Sigmoid colon (tissue), 7 donors: ENCODE measurements around the gene NRM. TPM values are rescaled to one million over a fixed set of nuclear protein-coding genes. Genes with fewer than 3 reads are reported as not detected.

Experiments
- DNase-seq: peaks from one replicate; pipeline ENCODE4 v3.0.0-alpha.2; 2019
- H3K27ac ChIP-seq, 4 donors: fragments of 200-600 bp; sonication (generic); one replicate each; pipeline ENCODE4 v1.5.1; 2016 to 2019; ENCODE audit warnings: mild to moderate bottlenecking in 1 of 4
- H3K27me3 ChIP-seq, 3 donors: fragments of 200-600 bp; sonication (generic); one replicate each; pipeline ENCODE4 v1.5.1; 2019; ENCODE audit warnings: mild to moderate bottlenecking in 1 of 3
- H3K36me3 ChIP-seq, 4 donors: fragments of 200-600 bp; sonication (generic); one replicate each; pipeline ENCODE4 v1.5.1; 2016 to 2019
- H3K4me1 ChIP-seq, 4 donors: fragments of 200-600 bp; sonication (generic); one replicate each; pipeline ENCODE4 v1.5.1; 2017 to 2019
- H3K4me3 ChIP-seq, 4 donors: fragments of 200-600 bp; sonication (generic); one replicate each; pipeline ENCODE4 v1.5.1; 2017 to 2019; ENCODE audit warnings: mild to moderate bottlenecking in 2 of 4, moderate library complexity in 1 of 4
- H3K9me3 ChIP-seq, 4 donors: fragments of 200-600 bp in 3 of 4; sonication (generic) in 3 of 4; one replicate each; pipeline versions ENCODE4 v1.5.1 to v1.6.1; 2013 to 2019
- EP300 ChIP-seq, 4 donors: sonication (generic); formaldehyde crosslinking; IDR thresholded peaks; one replicate each; pipeline ENCODE4 v1.6.1; 2017; ENCODE audit warnings: antibody characterized with exemption in 4 of 4
- POLR2A ChIP-seq, 2 donors: fragments of 450-650 bp; IDR thresholded peaks; one replicate each; pipeline ENCODE4 v1.6.1; 2016; ENCODE audit warnings: antibody characterized with exemption in 2 of 2, mild to moderate bottlenecking in 2 of 2, moderate library complexity in 2 of 2
- POLR2AphosphoS5 ChIP-seq, 4 donors: sonication (generic); formaldehyde crosslinking; IDR thresholded peaks; one replicate each; pipeline ENCODE4 v1.6.1; 2017; ENCODE audit warnings: antibody characterized with exemption in 4 of 4
- WGBS, 2 donors: extraction: QIAGEN DNeasy Blood & Tissue Kit; methylation state at CpG; one replicate each; pipeline ENCODE4 v1.1.7; 2013; 5-methylcytosine and 5-hydroxymethylcytosine counted together
- intact Hi-C: fragments of 100-400 bp; cut with DNase I; formaldehyde crosslinking; loops from one replicate; pipeline ENCODE4 v1.15.1; 2023
- polyA plus RNA-seq, 3 donors: library from polyadenylated mRNA; stranded (reverse); fragments of 200-250 nt; gene quantifications; one replicate each; pipeline ENCODE4 v1.2.3, GENCODE V29; 2013
- total RNA-seq, 4 donors: library from RNA; depleted of rRNA; stranded (reverse); fragments of >200 nt; gene quantifications; one replicate each; pipeline ENCODE4 v1.1.0, GENCODE V29; 2016
- TF ChIP-seq, protein P1 (sequence below), 4 experiments: fragments of 450-650 bp in 3 of 4; fragments of 200-600 bp in 1 of 4; IDR thresholded peaks; one replicate each; pipeline ENCODE4 v1.5.1; 2016 to 2019; ENCODE audit warnings: antibody characterized with exemption in 4 of 4, mild to moderate bottlenecking in 3 of 4, moderate library complexity in 2 of 4
- donor health status: healthy with polysubstance abuse.
- donor health status: Bipolar disorder and iron deficiency.
- donor health status: healthy.

Gene NRM
- total and polyA plus RNA-seq, 7 donors = 1.8 to 13.8 (median 3.6) TPM

GRCh38 chr6:30651143-30651542 is 39.6 kb downstream of the NRM start:
- DNase-seq = no peak
- 85 to 90% methylated on average over 12 of the region's 12 CpGs for WGBS, 2 donors
- Histone ChIP-seq H3K27ac (no peak overlapping the region), H3K27me3 (no peaks in the 10 kb centered on the region), H3K4me1 (peaks cover 0 to 24% (median 12%) of the 10 kb centered on the region in 4 donors), H3K36me3 (peaks cover 41 to 67% (median 48%) of the 10 kb centered on the region in 4 donors), H3K4me3 (no peak overlapping the region), H3K9me3 (no peaks in the 10 kb centered on the region)
- intact Hi-C loops = no loop called here
- TF ChIP-seq, protein P1, sequence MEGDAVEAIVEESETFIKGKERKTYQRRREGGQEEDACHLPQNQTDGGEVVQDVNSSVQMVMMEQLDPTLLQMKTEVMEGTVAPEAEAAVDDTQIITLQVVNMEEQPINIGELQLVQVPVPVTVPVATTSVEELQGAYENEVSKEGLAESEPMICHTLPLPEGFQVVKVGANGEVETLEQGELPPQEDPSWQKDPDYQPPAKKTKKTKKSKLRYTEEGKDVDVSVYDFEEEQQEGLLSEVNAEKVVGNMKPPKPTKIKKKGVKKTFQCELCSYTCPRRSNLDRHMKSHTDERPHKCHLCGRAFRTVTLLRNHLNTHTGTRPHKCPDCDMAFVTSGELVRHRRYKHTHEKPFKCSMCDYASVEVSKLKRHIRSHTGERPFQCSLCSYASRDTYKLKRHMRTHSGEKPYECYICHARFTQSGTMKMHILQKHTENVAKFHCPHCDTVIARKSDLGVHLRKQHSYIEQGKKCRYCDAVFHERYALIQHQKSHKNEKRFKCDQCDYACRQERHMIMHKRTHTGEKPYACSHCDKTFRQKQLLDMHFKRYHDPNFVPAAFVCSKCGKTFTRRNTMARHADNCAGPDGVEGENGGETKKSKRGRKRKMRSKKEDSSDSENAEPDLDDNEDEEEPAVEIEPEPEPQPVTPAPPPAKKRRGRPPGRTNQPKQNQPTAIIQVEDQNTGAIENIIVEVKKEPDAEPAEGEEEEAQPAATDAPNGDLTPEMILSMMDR (IDR thresholded peaks at IDR 0.05) = no peak
- TF ChIP-seq POLR2AphosphoS5 (IDR thresholded peaks at IDR 0.05) = no peak
- TF ChIP-seq EP300 (IDR thresholded peaks at IDR 0.05) = no peak
- TF ChIP-seq POLR2A (IDR thresholded peaks at IDR 0.05) = no peak

DNA sequence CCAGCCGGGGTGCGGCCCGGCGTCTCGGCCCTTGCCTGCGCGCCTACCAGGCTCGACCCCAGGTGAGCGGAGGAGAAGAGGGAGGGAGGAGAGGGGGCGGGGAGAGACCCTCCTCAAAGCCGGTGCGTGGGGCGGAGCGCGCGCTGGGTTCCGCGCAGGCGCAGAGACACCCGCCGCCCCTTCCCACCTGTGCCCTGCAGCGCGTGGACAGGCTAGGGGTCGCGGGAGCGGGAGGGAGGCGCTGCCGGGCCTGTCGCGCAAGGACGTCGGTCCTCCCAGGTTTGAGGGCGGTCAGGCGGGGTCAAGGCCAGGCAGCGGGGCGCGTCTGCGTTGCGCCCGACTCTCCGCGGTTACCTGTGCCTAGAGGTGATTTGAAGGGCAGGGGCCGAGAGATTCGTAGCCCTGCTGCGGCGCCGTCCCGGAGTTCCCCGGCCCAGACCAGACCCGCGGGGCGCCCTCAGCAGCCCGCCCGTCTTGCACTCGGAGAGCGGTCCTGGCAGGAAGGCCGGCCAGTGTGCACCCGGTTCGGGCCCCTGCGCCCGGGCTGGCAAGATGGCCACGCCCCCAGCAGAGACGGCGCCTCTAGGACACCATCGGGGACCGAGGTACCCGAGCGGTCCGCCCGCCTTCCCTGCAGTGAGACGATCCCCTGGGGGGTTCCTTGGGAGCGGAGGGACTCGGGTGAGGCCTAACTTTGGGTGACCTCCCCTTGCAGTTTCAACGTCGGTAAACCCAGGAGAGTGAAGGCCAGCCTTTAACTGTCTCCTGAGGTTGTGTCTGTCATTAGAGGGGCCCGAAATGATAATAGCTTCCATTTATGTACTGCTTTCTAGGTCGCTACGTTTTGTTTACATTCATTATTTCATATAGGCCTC is 43.3 kb downstream of the NRM start:
- Histone ChIP-seq H3K9me3 (no peaks in the 10 kb centered on the region), H3K27ac (peak overlapping the region; percentile 92 to 99 (median 95)), H3K27me3 (no peaks in the 10 kb centered on the region), H3K4me1 (peaks cover 0 to 26% (median 15%) of the 10 kb centered on the region in 4 donors), H3K36me3 (peaks cover 7 to 53% (median 17%) of the 10 kb centered on the region in 4 donors), H3K4me3 (peak overlapping the region; percentile 72 to 94 (median 84))
- 0 to 1% methylated on average over 78 of the region's 78 CpGs for WGBS, 2 donors
- intact Hi-C loops = no loop called here
- peak; percentile 82 for DNase-seq
- TF ChIP-seq EP300 (IDR thresholded peaks at IDR 0.05) = peak in 1 of 4 donors; percentile 11
- peak in 2 of 4 donors; percentile 57 to 71 for TF ChIP-seq POLR2AphosphoS5 (IDR thresholded peaks at IDR 0.05)
- TF ChIP-seq, protein P1 (IDR thresholded peaks at IDR 0.05) = no peak
- TF ChIP-seq POLR2A (IDR thresholded peaks at IDR 0.05) = peak in 1 of 2 donors; percentile 22

DNA sequence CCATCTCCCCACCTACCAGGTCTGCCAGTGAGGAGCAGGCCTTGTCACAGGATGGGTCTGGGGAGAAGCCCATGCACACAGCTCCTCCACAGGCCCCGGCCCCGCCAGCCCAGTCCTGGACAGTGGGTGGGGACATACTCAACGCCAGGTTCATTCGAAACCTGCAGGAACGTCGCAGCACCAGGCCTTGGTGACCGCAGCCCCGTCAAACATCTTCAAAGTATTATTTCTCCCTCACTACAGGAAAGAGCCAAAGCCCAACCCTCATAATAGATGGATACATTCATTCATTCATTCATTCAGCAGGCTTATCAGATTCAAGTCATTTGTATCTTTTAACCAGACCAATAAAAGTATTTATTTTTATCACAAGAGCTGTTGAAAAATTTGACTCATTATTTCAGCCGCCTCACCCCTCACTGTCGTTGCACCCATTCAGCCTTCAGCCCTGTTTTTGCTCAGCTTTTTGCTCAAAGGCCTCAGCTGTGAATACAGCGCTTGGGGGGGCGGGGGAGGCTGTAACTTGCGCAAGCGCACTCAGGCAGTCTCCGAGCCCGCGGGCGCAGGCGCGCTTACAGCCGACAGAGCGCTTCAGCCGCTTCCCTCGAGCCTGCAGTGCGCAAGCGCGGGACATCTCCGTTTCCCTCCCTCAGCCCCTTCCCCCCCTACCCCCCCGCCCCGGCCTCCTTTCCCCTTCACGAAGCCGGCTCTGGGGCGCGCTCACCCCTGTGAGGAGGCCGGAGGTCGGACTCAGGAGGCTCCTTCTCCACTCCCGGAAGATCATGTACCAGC is 44.1 kb downstream of the NRM start, which contains the start of gene C6orf136:
Gene C6orf136, plus strand, starts transcription at position 684 of the 792 bp plus-strand sequence. Its CDS starts 99 bp downstream, at position 783.
- H3K27ac ChIP-seq = peak within 1 kb of the TSS; percentile 92 to 99 (median 95)
- DNase-seq = peak; percentile 97
- no peaks in the 10 kb centered on the region for H3K27me3 ChIP-seq
- no peaks in the 10 kb centered on the region for H3K9me3 ChIP-seq
- TF ChIP-seq, protein P1 (IDR thresholded peaks at IDR 0.05) = no peak
- TF ChIP-seq EP300 (IDR thresholded peaks at IDR 0.05) (no peak), POLR2AphosphoS5 (IDR thresholded peaks at IDR 0.05) (peak in 2 of 4 donors; percentile 38 to 42), POLR2A (IDR thresholded peaks at IDR 0.05) (no peak)
- H3K4me3 ChIP-seq = peak within 1 kb of the TSS; percentile 72 to 94 (median 84)
- intact Hi-C loops = no loop called here
- peaks cover 0 to 51% (median 9%) of the 10 kb centered on the region in 4 donors for H3K36me3 ChIP-seq
- H3K4me1 ChIP-seq = peaks cover 0 to 26% (median 15%) of the 10 kb centered on the region in 4 donors
- 8 to 13% methylated on average over 37 of the region's 37 CpGs for WGBS, 2 donors

- WGBS, 2 donors = 63 to 81% methylated on average over 1 of the region's 1 CpG
- peaks cover 0 to 51% (median 5%) of the 10 kb centered on the region in 4 donors for H3K36me3 ChIP-seq
- peaks cover 0 to 26% (median 15%) of the 10 kb centered on the region in 4 donors for H3K4me1 ChIP-seq
These were observed 44.8 kb downstream of the NRM start for GRCh38 chr6:30645989-30646388.

More at GRCh38 chr6:30645989-30646388, 44.8 kb downstream of the NRM start:
- intact Hi-C loops = no loop called here
- Histone ChIP-seq H3K27me3 (no peaks in the 10 kb centered on the region), H3K9me3 (no peaks in the 10 kb centered on the region), H3K4me3 (no peak overlapping the region), H3K27ac (peak overlapping the region in 1 of 4 donors; percentile 93)
- TF ChIP-seq POLR2AphosphoS5 (IDR thresholded peaks at IDR 0.05) = no peak
- no peak for TF ChIP-seq POLR2A (IDR thresholded peaks at IDR 0.05)
- TF ChIP-seq, protein P1 (IDR thresholded peaks at IDR 0.05) = no peak
- no peak for TF ChIP-seq EP300 (IDR thresholded peaks at IDR 0.05)
- DNase-seq = no peak
